ENCODE measurements around the gene RAI1.

RAI1 gene

DNA sequence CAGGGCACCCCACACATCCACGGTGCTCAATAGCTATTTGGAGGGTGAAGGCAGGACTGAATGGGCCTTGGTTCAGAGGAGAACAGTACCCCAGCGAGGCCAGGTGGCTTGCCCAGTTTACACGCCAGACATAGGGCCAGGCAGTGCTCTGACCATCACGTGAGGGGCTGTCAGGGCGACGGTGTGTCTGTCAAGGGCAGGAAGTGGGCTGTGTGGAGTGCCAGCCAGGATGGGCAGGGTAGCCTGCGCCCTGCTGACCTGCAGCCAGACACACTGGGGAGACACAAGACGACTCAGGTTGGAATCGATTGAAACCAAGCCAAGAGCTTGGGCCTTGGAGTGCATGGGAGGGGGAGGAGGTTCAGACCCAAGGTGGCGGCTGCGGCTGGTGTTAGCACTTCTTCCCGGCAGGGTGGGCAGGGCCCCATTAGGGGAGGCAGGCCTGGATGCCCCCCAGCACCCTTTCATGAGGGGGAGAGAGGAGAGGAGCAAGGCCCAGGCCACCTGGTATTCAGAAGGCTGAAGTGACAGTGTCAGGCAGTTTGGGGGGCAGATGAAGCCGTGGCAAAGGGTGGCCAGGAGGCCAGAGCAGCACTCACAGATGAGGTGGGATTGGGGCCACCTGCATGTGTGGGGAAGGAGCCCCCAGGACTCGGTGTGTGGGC, 87.3 kb downstream of the RAI1 start:
- DNase-seq, result peak; percentile 6

- DNase-seq, result no peak
Measured at GRCh38 chr17:17769869-17770631, 88.8 kb downstream of the RAI1 start.

DNA sequence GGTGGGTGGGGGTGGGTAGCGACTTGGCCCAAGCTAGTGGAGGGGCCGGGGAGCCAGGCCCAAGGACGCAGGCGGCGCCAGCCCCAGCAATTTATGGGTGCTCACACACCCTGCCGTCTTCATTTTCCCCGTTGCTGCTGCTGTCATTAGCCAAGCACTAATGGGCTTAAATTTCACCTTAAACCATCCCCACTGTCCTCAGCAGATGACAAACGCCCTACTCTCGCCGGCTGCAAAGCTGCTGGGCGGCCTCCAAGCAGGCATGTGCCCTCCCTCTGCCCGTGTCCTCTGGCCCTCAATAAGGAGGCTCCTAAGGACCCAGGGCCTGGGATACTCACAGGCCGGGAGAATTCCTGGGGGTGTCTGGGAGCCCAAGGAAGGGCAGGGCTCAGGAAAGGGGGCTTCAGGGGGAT, 89.4 kb downstream of the RAI1 start:
- no peak for DNase-seq

GRCh38 chr17:17771498-17772201, 90.4 kb downstream of the RAI1 start:
- DNase-seq, result no peak

GRCh38 chr17:17772231-17772630, 91.0 kb downstream of the RAI1 start:
- DNase-seq, result no peak

DNA sequence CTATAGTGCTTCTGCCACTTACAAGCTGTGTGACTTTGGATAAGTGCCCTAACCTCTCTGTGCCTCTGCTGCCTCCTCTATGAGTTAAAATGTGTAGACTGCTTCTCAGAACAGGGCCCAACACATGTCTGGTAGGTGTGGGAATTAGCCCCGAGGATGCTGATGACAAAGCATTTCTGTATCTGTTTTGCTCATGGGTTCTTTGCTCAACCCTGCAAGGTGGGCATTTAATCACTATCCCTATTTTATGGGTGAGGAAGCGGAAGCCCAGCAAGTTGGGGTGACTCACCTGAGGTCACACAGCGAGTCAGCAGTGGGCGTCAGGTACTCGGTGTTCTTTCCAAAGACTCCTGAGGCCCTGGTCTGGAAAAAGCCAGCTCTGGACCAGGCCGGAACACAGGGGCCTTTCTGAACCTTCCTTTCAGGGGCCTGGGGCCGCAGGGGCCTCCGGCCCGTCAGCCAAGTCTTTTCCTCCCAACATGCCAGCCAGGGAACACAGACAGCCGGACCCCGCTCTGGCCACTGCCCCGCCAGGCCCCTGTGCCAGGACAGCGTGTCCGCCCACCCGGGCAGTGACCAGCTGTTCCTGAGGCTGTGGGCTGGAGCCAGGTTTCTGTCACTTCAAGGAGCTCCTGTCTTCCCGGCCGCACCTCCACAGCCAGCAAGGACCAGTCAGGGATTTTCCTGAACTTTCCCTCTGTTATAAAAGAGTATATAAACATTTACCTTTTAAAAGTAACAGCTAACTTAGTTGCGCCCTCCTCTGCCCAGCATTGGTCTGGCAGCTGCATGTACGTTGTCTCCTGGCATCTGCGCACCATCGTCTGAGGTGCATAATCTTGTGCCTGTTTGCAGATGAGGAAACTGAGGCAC, 93.0 kb downstream of the RAI1 start:
- DNase-seq, result no peak

DNA sequence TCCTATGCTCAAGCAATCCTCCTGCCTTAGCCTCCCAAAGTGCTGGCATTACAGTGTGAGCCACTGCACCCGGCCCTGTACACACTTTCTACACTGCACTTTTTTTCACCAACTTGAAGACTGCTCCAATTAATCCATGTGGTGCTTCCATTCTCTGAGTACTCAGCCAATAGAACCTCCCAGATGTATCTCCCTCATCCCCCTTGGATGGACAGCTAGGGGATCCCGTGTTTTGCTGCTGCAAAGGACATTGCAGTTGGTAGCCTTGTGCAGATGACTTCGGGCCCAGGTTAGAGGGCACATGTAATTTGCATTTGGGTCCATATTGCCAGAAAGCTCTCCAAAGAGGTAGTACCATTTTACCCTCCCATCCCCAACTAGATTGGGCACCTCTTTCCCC, 95.6 kb downstream of the RAI1 start:
- no peak for DNase-seq

DNA sequence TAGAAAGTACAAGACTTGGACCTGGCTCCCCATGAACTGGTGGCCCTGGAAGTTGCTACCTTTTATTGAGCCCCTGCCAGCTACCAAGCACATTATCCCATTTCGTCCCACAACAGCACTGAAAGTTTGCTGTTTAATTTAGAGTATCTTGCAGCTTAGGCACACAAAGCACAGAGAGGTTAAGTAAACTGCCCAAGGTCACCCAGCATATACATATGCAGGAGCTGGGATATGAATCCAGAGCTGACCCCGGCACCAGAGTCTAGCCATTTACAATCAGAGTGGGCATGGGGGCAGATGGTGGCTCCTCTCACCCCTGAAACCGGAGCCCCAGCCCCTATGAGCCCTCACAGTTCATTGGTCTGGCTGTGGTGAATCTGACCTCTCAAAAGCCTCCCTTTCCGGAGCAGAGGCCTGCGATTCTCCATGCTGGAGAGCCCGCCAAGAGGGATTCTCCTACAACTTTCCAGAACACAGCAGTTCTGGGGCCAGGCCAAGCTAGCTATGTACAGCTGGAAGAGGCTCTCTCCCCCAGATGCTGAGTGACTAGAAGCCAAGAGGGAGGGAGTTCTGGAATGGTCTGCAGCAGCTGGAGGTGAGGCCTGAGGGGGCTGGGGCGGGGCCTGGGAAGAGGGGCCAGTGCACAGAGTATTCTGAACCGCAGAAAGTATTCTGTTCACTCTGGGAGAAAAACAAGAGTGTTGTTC, 97.2 kb downstream of the RAI1 start:
- DNase-seq, result no peak

GRCh38 chr17:17779015-17779611, 97.9 kb downstream of the RAI1 start:
- no peak for DNase-seq

- DNase-seq, result no peak
Measured at GRCh38 chr17:17780922-17781590, 99.8 kb downstream of the RAI1 start.

- peak; percentile 48 for DNase-seq
Measured at GRCh38 chr17:17781591-17782496, 100.6 kb downstream of the RAI1 start.

DNA sequence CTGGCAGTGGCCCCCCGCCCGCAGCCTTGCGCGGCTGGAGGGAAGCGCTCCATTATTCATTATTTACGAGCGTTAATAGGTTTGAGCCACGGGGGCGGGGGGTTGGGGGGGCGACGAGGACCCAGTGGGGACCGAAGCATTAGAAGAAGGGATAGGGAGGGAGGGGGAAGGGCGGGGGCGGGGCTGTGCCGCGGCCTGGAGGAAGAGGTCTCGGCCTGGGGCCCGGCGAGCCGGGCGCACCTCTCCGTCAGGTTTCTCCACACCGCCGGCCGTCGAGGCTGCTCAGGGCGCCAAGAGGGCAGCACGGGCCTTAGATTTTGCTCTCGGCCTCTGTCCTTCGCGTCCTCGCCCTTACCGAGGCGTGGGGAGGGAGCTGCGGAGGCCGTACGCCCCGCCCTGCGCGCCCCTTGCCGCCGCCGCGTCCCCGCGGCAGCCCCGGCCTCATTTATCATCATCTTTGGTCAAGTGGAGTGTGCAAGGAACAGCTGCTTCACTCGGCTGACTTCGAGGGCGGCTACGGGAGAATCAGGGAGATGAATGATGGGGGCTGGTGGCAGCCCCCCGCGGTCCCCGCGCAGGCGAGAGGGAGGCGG, 101.4 kb downstream of the RAI1 start:
- DNase-seq, result peak; percentile 30

DNA sequence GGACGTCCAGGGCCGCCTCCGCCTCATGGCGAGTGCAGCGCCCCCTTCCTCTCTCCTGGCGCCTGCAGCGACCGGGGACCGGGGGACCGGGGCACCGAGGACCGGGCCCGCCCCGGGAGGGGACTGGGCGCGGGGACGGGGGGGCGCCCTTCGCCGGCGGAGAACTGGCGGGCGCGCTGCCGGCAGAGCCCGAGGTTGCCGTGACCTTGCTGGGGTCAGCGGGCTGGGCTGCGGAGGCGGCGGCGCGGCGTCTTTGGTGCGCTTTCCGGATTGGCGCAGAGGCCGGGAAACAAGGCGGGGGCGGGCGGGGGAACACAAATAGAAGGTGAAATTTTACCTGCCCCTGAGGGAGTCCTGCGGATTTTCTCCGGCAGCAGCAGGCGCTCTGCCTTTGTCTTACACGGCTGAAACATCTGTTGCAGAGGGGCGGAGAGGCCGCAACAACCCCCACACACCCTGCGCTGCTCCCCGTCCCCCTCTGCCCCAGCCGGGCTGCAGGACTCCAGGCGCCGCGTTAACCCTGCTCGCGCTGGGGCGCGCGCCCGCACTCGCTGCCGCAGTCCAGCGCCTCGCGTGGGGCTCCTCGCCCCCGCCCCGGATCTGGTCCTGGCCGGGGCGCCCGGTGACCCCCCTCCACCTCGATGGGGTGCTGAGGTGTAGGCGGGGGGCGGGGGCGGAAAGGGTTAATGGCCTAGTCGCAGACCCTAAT, 102.0 kb downstream of the RAI1 start:
- peak; percentile 30 for DNase-seq

- peak; percentile 71 for DNase-seq
Measured at GRCh38 chr17:17783825-17784656, 102.8 kb downstream of the RAI1 start.

DNA sequence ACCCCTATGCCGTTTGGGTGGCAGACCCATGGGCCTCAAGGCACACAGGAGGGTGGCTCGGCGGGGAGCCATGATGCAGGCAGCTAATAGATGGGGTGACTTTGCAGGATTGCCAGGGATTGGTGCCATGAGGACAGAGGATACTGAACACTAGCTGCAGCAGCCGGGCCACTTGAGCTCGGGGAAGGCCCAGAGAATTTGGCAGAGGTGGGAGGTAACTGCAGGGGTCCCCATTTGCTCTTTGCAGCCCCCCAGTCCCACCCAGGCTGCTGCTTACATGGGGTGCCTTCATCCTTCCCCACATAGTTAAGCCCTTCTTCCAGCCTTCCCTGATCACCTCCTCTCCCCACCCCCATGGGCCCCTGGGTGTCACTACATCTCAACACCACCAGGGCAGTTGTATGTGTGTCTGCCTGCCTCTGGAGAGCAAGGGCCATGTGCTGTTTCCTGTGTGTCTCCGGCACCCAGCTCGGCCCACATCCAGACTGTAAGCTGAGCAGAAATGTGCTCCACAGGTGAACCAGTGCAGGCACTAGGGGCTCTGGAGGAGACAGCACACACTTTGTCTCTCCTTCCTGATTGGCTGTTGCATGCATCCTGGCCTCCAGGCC, 103.5 kb downstream of the RAI1 start:
- no peak for DNase-seq

- no peak for DNase-seq
Measured at GRCh38 chr17:17785407-17785806, 104.1 kb downstream of the RAI1 start.

DNA sequence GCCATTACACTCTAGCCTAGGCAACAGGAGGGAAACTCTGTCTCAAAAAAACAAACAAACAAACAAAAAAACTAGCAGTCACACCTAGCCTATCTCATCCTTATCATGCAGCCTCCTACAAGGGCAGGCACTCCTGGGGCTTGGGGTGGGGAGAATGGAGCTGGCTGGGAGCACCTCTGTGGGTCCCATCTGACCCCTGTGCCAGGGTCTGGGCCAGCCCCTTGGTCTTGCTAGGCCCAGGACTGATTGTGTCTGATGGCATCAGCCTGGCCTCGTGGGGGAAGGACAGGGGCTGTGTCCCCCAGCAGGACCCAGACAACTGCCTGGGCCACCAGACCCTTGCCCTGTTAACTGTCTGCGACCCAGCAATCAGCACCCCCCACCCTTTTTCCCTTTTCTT, 105.7 kb downstream of the RAI1 start:
- DNase-seq, result no peak

- DNase-seq, result no peak
Measured at GRCh38 chr17:17787568-17787967, 106.3 kb downstream of the RAI1 start.

Measured in NCI-H2227 treated with DMSO at 0.1 percent for 48 hours (cell line).